BLaER1 treated with 17β-estradiol and CSF1 and Interleukin-3, amounts not matched to agents 10 nM and 100 nM (cell line): ENCODE measurements around the gene FOXP1.

ENCODE experiments used
- H3K27ac ChIP-seq, 11 experiments: shearing (Covaris generic); formaldehyde crosslinking; 2 replicates each; pipeline ENCODE4 v1.8.1; 2022
- H3K27me3 ChIP-seq, 11 experiments: shearing (Covaris generic); formaldehyde crosslinking; 2 replicates each; pipeline ENCODE4 v1.8.1; 2022
- H3K36me3 ChIP-seq, 11 experiments: shearing (Covaris generic); formaldehyde crosslinking; 2 replicates each; pipeline ENCODE4 v1.8.1; 2022
- H3K4me1 ChIP-seq, 10 experiments: shearing (Covaris generic); formaldehyde crosslinking; 2 replicates each; pipeline ENCODE4 v1.8.1; 2022
- H3K4me2 ChIP-seq, 11 experiments: shearing (Covaris generic); formaldehyde crosslinking; 2 replicates each; pipeline ENCODE4 v1.8.1; 2022
- H3K4me3 ChIP-seq, 10 experiments: shearing (Covaris generic); formaldehyde crosslinking; 2 replicates each; pipeline ENCODE4 v1.8.1; 2022
- H3K9ac ChIP-seq, 11 experiments: shearing (Covaris generic); formaldehyde crosslinking; 2 replicates each; pipeline ENCODE4 v1.8.1; 2022
- H3K9me3 ChIP-seq, 11 experiments: shearing (Covaris generic); formaldehyde crosslinking; replicated peaks in 1 of 11; 2 replicates each; pipeline ENCODE4 v1.8.1; 2022
- H4K20me1 ChIP-seq, 11 experiments: shearing (Covaris generic); formaldehyde crosslinking; 2 replicates each; pipeline ENCODE4 v1.8.1; 2022
- Cebpa-rat ChIP-seq, 11 experiments: shearing (Covaris generic); IDR thresholded peaks; 2 replicates each; pipeline ENCODE4 v1.8.1; 2022

FOXP1 gene

GRCh38 chr3:71583566-71584393, at the start of gene FOXP1:
TSS of gene FOXP1 (minus strand) at chr3:71583728. CDS start at chr3:71198381, 385,347 bp downstream.
- H3K4me2 ChIP-seq, result peak within 1 kb of the TSS; percentile 91 to 100 (median 99)
- H3K27ac ChIP-seq, result peak within 1 kb of the TSS; percentile 68 to 80 (median 76); a peak in 21 of 22 replicates
- H3K9me3 ChIP-seq, result no peaks in the 10 kb centered on the region
- H4K20me1 ChIP-seq, result peaks cover 0 to 34% (median 20%) of the 10 kb centered on the region in 11 experiments; a peak in 13 of 22 replicates
- no peaks in the 10 kb centered on the region for H3K36me3 ChIP-seq
- H3K4me3 ChIP-seq, result peak within 1 kb of the TSS; percentile 68 to 83 (median 77)
- H3K9ac ChIP-seq, result peak within 1 kb of the TSS; percentile 69 to 88 (median 81)
- H3K4me1 ChIP-seq, result peaks cover 3 to 44% (median 35%) of the 10 kb centered on the region in 10 experiments; a peak in 18 of 20 replicates
- H3K27me3 ChIP-seq, result peaks cover 43 to 49% (median 45%) of the 10 kb centered on the region in 11 experiments
- TF ChIP-seq Cebpa-rat (IDR thresholded peaks at IDR 0.05), result no peak

- Histone ChIP-seq H3K9ac (no peak overlapping the region), H3K27me3 (no peaks in the 10 kb centered on the region), H3K4me1 (peaks cover 0 to 24% (median 0%) of the 10 kb centered on the region in 10 experiments; a peak in 6 of 20 replicates), H3K4me3 (peak overlapping the region in 1 of 10 experiments; percentile 10; a peak in 1 of 20 replicates), H3K27ac (peak overlapping the region in 3 of 11 experiments; percentile 49 to 61 (median 53); a peak in 5 of 22 replicates), H3K4me2 (peak overlapping the region in 3 of 11 experiments; percentile 34 to 82 (median 82); a peak in 6 of 22 replicates), H3K9me3 (peaks cover 0 to 27% (median 10%) of the 10 kb centered on the region in 11 experiments; a peak in 16 of 22 replicates), H3K36me3 (no peaks in the 10 kb centered on the region), H4K20me1 (no peaks in the 10 kb centered on the region)
- TF ChIP-seq Cebpa-rat (IDR thresholded peaks at IDR 0.05), result no peak
Observed at GRCh38 chr3:71629711-71630110, 46.2 kb upstream of the FOXP1 start.

- no peak for TF ChIP-seq Cebpa-rat (IDR thresholded peaks at IDR 0.05)
- peak overlapping the region in 3 of 11 experiments; percentile 49 to 61 (median 53); a peak in 5 of 22 replicates for H3K27ac ChIP-seq
- no peak overlapping the region for H3K4me3 ChIP-seq
- peak overlapping the region in 3 of 11 experiments; percentile 34 to 82 (median 82); a peak in 5 of 22 replicates for H3K4me2 ChIP-seq
- no peak overlapping the region for H3K9ac ChIP-seq
- H3K27me3 ChIP-seq, result no peaks in the 10 kb centered on the region
- H3K9me3 ChIP-seq, result peaks cover 0 to 27% (median 10%) of the 10 kb centered on the region in 11 experiments; a peak in 16 of 22 replicates
- peaks cover 0 to 24% (median 0%) of the 10 kb centered on the region in 10 experiments; a peak in 6 of 20 replicates for H3K4me1 ChIP-seq
- no peaks in the 10 kb centered on the region for H4K20me1 ChIP-seq
- no peaks in the 10 kb centered on the region for H3K36me3 ChIP-seq
Observed at GRCh38 chr3:71629289-71629688, 45.8 kb upstream of the FOXP1 start.

- Histone ChIP-seq H3K4me1 (peaks cover 0 to 24% (median 0%) of the 10 kb centered on the region in 10 experiments; a peak in 6 of 20 replicates), H3K9ac (no peak overlapping the region), H3K4me2 (peak overlapping the region in 1 of 11 experiments; percentile 82; a peak in 1 of 22 replicates), H4K20me1 (no peaks in the 10 kb centered on the region), H3K4me3 (no peak overlapping the region), H3K9me3 (peaks cover 0 to 27% (median 10%) of the 10 kb centered on the region in 11 experiments; a peak in 16 of 22 replicates), H3K27ac (peak overlapping the region in 1 of 11 experiments; percentile 61; a peak in 1 of 22 replicates), H3K27me3 (no peaks in the 10 kb centered on the region), H3K36me3 (no peaks in the 10 kb centered on the region)
- TF ChIP-seq Cebpa-rat (IDR thresholded peaks at IDR 0.05), result no peak
Observed at GRCh38 chr3:71628522-71628921, 45.0 kb upstream of the FOXP1 start.

GRCh38 chr3:71625676-71626075, 42.1 kb upstream of the FOXP1 start:
- Histone ChIP-seq H3K9ac (no peak overlapping the region), H3K4me1 (peaks cover 0 to 20% (median 0%) of the 10 kb centered on the region in 10 experiments; a peak in 6 of 20 replicates), H3K4me2 (no peak overlapping the region), H3K4me3 (no peak overlapping the region), H3K27me3 (no peaks in the 10 kb centered on the region), H3K36me3 (no peaks in the 10 kb centered on the region), H3K27ac (no peak overlapping the region), H3K9me3 (peaks cover 0 to 27% (median 10%) of the 10 kb centered on the region in 11 experiments; a peak in 16 of 22 replicates), H4K20me1 (no peaks in the 10 kb centered on the region)
- no peak for TF ChIP-seq Cebpa-rat (IDR thresholded peaks at IDR 0.05)

- H3K27me3 ChIP-seq, result no peaks in the 10 kb centered on the region
- H3K9me3 ChIP-seq, result peaks cover 0 to 18% (median 10%) of the 10 kb centered on the region in 11 experiments; a peak in 16 of 22 replicates
- no peak for TF ChIP-seq Cebpa-rat (IDR thresholded peaks at IDR 0.05)
- H3K9ac ChIP-seq, result no peak overlapping the region
- H3K27ac ChIP-seq, result no peak overlapping the region
- no peaks in the 10 kb centered on the region for H3K36me3 ChIP-seq
- H3K4me3 ChIP-seq, result no peak overlapping the region
- no peaks in the 10 kb centered on the region for H4K20me1 ChIP-seq
- H3K4me2 ChIP-seq, result no peak overlapping the region
- H3K4me1 ChIP-seq, result peaks cover 0 to 2% (median under 1%) of the 10 kb centered on the region in 10 experiments; a peak in 9 of 20 replicates
Observed at GRCh38 chr3:71621825-71622537, 38.5 kb upstream of the FOXP1 start.

GRCh38 chr3:71618538-71618937, 35.0 kb upstream of the FOXP1 start:
- H3K4me3 ChIP-seq, result no peak overlapping the region
- H3K9me3 ChIP-seq, result no peaks in the 10 kb centered on the region
- H4K20me1 ChIP-seq, result no peaks in the 10 kb centered on the region
- no peak overlapping the region for H3K4me2 ChIP-seq
- no peak for TF ChIP-seq Cebpa-rat (IDR thresholded peaks at IDR 0.05)
- no peak overlapping the region for H3K27ac ChIP-seq
- H3K36me3 ChIP-seq, result no peaks in the 10 kb centered on the region
- H3K9ac ChIP-seq, result no peak overlapping the region
- no peaks in the 10 kb centered on the region for H3K27me3 ChIP-seq
- peaks cover 0 to 10% (median 8%) of the 10 kb centered on the region in 10 experiments; a peak in 13 of 20 replicates for H3K4me1 ChIP-seq

GRCh38 chr3:71616571-71617021, 33.1 kb upstream of the FOXP1 start:
- H3K9me3 ChIP-seq, result peaks cover 0 to 8% (median 3%) of the 10 kb centered on the region in 11 experiments; a peak in 9 of 22 replicates

More at GRCh38 chr3:71616571-71617021, 33.1 kb upstream of the FOXP1 start:
- Histone ChIP-seq H4K20me1 (no peaks in the 10 kb centered on the region), H3K9ac (no peak overlapping the region), H3K27ac (no peak overlapping the region), H3K27me3 (no peaks in the 10 kb centered on the region), H3K4me2 (peak overlapping the region in 8 of 11 experiments; percentile 8 to 35 (median 22); a peak in 13 of 22 replicates), H3K36me3 (no peaks in the 10 kb centered on the region), H3K4me3 (no peak overlapping the region), H3K4me1 (peaks cover 0 to 10% (median 8%) of the 10 kb centered on the region in 10 experiments; a peak in 13 of 20 replicates)
- TF ChIP-seq Cebpa-rat (IDR thresholded peaks at IDR 0.05), result no peak
